Measurements from ENCODE around the gene KAZN.
A peak's percentile ranks its signal among the peaks of the same experiment; 100 is the strongest.

The KAZN gene

DNA sequence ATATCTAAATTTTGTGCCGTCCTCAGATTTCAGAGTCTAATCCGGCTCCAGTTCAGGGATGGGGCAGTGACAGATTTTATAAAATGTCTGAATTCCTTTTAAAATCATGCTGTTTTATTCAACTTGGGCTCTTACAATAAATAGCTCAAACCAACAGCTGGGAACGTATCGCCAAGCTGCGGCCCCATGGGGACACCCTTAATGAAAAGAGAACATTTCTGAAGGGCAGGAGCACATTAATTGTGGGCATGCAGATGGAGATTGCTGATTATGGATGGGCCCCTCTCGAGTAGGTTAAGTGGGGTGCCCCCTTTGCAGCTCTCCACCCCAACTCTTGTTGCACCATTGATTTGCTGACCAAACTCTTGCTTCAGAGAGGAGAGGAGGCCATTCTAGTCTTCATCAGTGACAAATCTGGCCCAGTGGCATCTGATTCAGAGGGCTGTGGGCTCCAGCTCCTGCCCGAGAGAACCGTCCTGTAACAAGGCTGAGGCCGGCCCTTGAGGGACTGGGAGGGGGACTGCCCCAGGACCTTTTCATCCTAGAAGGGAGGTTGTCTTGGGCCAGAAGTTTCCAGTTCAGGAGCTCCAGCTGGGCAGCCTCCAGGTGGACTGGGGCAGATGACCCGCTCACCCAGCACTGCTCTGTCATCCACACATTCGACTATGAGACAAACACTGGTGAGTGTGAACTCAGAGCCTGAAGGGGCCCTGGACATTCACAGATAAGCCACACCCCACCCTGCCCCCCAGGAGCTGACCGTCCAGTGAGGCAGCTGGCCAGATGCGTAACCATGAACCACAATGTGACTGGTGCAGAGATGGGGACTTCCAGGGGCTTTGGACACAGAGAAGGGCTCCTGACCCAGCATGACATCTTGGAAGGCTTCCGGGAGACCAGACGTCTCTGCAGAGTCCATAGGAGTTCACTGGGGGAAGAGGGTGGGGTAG is 500.0 kb downstream of the KAZN start:
- H3K4me3 ChIP-seq (replicated peaks; ENCODE audit: low read depth, low read length), result no peak overlapping the region
- DNase-seq (ENCODE audit: low read depth), result no peak
- TF ChIP-seq, protein P1, sequence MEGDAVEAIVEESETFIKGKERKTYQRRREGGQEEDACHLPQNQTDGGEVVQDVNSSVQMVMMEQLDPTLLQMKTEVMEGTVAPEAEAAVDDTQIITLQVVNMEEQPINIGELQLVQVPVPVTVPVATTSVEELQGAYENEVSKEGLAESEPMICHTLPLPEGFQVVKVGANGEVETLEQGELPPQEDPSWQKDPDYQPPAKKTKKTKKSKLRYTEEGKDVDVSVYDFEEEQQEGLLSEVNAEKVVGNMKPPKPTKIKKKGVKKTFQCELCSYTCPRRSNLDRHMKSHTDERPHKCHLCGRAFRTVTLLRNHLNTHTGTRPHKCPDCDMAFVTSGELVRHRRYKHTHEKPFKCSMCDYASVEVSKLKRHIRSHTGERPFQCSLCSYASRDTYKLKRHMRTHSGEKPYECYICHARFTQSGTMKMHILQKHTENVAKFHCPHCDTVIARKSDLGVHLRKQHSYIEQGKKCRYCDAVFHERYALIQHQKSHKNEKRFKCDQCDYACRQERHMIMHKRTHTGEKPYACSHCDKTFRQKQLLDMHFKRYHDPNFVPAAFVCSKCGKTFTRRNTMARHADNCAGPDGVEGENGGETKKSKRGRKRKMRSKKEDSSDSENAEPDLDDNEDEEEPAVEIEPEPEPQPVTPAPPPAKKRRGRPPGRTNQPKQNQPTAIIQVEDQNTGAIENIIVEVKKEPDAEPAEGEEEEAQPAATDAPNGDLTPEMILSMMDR (IDR thresholded peaks at IDR 0.05; ENCODE audit: low read length, missing control alignments), result no peak

DNA sequence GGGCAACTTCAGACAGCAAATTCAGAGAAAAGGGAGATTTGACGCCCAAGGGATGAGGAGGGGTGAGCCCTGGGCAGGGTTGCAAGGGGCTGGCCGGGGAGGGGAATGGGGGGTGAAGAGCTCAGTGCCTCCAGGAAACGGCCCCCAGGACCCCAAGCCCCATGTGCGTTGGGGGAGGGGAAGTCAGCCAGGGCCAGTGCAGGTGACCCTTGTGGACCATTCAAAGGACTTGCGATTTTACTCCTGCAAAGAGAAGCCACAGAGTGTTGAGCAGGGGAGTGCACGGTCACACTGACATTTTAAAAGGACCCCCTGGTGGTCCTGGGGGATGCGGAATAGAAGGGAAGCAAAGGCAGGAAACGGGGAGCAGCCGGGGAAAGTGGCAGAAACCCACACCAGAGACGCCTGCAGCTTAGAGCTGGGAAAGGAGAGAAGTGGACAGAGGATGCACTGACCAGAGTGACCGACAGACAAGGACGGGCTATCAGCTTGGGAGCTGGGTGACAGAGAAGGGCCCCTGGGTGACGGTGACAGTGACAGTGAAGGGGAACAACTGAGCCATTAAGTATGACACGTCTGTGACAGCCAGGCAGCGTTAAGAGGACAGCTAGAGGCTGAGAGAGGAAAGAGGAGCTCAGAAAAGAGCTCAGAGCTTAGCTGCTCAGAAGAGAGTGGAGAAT is 501.1 kb downstream of the KAZN start:
- TF ChIP-seq, protein P1 (IDR thresholded peaks at IDR 0.05; ENCODE audit: low read length, missing control alignments), result no peak

DNA sequence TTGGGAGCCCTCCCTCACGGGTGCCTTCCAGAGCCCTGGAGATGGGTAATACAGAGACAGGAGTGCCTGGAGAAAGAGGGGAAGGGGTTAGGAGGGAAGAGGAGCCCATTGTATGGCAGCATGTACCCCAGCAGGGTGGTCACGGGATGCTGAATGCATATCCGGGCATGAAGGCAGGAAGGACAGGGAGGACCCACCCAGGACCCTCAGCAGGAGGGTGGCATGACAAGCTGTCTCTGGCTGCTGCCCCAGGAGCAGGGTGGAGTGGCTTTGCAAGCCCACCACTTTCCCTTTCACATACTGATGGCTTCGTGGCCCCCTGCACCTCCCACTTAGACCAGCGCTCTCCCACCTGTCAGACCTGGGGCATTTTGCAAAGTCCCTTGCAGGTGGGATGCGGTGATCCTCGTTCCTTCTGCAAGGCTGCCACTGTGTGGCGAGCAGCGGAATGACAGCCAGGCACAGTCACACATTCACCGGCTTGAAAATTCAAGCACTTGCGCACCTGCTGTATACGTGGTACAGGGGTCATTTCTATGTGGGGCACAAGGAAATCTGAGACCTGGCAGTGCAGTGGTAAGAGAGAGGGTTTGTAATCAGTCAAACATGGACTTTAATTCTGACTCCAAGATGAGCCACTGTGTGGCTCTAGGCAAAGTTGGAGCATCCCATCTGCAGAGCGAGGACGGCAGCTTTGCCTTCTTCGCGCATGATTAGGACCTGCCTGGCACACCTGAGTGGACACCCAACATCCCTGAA is 501.8 kb downstream of the KAZN start:
- DNase-seq (ENCODE audit: low read depth), result peak; percentile 50
- TF ChIP-seq, protein P1 (IDR thresholded peaks at IDR 0.05; ENCODE audit: low read length, missing control alignments), result peak; percentile 93

More for the DNA sequence above, 501.1 kb downstream of the KAZN start:
- no peak overlapping the region for H3K4me3 ChIP-seq (replicated peaks; ENCODE audit: low read depth, low read length)
- no peak for DNase-seq (ENCODE audit: low read depth)

DNA sequence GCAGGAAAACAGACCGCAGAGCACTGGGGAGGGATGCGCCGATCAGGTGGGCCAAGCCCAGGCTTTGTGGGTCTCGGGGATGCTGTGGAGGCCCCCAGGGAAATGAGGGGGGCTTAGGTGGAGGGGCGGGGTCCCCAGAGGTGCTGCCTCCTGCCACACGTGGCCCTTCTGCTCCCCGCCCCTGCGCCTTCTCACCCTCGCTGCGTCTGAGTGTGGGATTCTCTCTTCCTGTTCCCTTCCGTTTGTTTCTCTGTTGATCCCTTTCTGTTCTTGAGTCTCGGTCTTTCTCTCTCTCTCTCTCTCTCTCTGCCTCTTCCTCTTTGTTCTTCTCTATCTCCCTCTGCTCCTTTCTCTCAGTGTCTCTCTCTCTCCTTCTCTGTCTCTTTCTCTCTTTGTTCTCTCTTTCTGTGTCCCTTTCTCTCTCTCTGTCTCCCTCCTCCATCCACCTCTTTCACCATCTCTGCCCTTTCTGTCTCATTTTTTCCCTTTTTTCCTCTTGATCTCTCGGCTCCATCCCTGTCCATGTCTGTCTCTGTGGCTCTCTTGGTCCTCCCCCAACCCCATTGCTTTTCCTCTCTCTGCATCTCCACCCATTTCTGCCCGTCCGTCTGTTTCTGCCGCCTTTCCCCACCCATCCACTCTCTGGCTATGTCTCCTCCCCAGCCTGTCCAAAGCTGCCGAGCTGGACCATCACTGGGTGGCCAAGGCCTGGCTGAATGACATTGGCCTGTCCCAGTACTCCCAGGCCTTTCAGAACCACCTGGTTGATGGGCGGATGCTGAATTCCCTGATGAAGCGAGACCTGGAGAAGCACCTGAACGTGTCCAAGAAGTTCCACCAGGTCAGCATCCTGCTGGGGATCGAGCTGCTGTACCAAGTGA is 502.6 kb downstream of the KAZN start:
- no peak for DNase-seq (ENCODE audit: low read depth)
- no peak overlapping the region for H3K4me3 ChIP-seq (replicated peaks; ENCODE audit: low read depth, low read length)
- TF ChIP-seq, protein P1 (IDR thresholded peaks at IDR 0.05; ENCODE audit: low read length, missing control alignments), result no peak

More for the DNA sequence above, 501.8 kb downstream of the KAZN start:
- H3K4me3 ChIP-seq (replicated peaks; ENCODE audit: low read depth, low read length), result no peak overlapping the region

DNA sequence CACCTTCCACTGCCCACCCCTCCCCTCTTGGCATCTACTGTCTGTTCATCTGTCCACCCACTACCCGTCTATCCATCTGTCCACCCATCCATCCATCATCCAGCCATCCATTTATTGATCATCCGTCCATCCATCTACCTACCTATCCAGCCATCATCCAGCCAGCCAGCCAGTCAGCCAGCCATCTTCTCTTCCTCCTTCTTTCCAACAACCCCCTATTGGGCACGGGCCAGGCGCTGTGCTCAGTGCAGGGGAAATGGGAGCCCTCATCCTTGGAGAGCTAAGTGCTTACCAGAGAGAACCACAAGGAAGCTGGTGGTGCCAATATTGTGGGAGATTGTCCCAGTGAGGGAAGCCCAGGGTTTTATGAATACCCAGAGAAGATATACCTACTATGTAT is 503.3 kb downstream of the KAZN start:
- no peak overlapping the region for H3K4me3 ChIP-seq (replicated peaks; ENCODE audit: low read depth, low read length)
- no peak for DNase-seq (ENCODE audit: low read depth)
- TF ChIP-seq, protein P1 (IDR thresholded peaks at IDR 0.05; ENCODE audit: low read length, missing control alignments), result no peak

DNA sequence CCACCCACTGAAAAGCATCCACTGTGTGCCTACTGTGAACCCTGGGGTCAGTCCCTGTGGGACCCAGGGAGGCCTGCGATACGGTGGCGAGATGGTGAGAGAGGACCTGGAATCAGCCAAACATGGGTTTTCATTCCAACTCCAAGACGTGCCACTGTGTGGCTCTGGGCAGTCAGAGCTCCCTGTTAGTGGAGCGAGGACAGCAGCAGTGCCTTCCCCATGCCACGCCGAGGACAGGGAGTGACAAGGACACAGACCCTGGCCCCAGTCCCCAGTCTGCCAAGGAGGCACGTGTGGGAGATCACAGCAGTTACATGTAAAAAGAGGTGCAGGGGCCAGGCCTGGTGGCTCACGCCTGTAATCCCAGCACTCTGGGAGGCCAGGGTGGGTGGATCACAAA is 504.2 kb downstream of the KAZN start:
- DNase-seq (ENCODE audit: low read depth), result no peak
- TF ChIP-seq, protein P1 (IDR thresholded peaks at IDR 0.05; ENCODE audit: low read length, missing control alignments), result no peak
- no peak overlapping the region for H3K4me3 ChIP-seq (replicated peaks; ENCODE audit: low read depth, low read length)

All from fibroblast of pulmonary artery (primary cell).